ENCODE data around the gene TCEAL5. TPM values are rescaled to one million over a fixed set of nuclear protein-coding genes. Genes with fewer than 3 reads are reported as not detected.
"Not testable (repeated sequence)": the region's sequence is repeated elsewhere in the genome, so short reads cannot be mapped to it uniquely, and the experiment has no call there.

TCEAL5 gene
- total and polyA plus RNA-seq, 4 donors = 7.9 to 65.0 (median 35.5) TPM

DNA sequence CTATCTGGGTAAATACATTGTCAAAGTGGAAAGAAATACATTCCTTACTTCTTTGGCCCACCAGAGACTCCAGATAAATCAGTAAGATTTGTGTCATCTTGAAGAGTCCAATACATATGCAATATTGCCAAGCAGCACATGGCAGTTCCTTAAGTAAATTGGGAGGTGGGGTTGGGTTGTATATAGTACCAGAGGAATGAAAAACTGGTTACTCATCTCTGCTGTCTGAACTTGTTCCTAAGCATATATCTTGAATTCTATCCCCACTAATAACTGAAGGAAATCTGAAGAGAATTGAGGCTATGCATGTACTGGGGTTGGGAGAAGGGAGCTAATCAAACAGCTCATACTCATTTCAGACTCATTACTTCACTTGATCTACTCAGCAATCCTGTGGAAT lies 36.4 kb downstream of the TCEAL5 start:
- DNase-seq (ENCODE audit: low read depth in 4 of 6, low spot score in 6 of 6) = no peak
- Histone ChIP-seq H3K27me3 (ENCODE audit: control insufficient read depth, insufficient read depth, low read length) (peaks cover 2% of the 10 kb centered on the region), H3K27ac (ENCODE audit: low read depth, low read length) (no peak overlapping the region), H3K4me1 (ENCODE audit: control insufficient read depth, insufficient read depth, low read length) (no peaks in the 10 kb centered on the region), H3K4me3 (ENCODE audit: low read depth, low read length) (no peak overlapping the region), H3K9me3 (ENCODE audit: control insufficient read depth, insufficient read depth, low read length) (no peaks in the 10 kb centered on the region), H3K36me3 (ENCODE audit: control insufficient read depth, insufficient read depth, low read length) (no peaks in the 10 kb centered on the region)

GRCh38 chrX:103236296-103236695 lies 40.3 kb downstream of the TCEAL5 start:
- Histone ChIP-seq H3K27me3 (ENCODE audit: control insufficient read depth, insufficient read depth, low read length) (peaks cover 6% of the 10 kb centered on the region), H3K9me3 (ENCODE audit: control insufficient read depth, insufficient read depth, low read length) (no peaks in the 10 kb centered on the region), H3K36me3 (ENCODE audit: control insufficient read depth, insufficient read depth, low read length) (no peaks in the 10 kb centered on the region), H3K4me1 (ENCODE audit: control insufficient read depth, insufficient read depth, low read length) (no peaks in the 10 kb centered on the region), H3K4me3 (ENCODE audit: low read depth, low read length) (no peak overlapping the region), H3K27ac (ENCODE audit: low read depth, low read length) (no peak overlapping the region)
- DNase-seq (ENCODE audit: low read depth in 4 of 6, low spot score in 6 of 6) = no peak
- no CpG with 5 or more reads among the region's 1 CpG for WGBS (ENCODE audit: insufficient coverage)

GRCh38 chrX:103235608-103236007 lies 40.9 kb downstream of the TCEAL5 start:
- not testable (repeated sequence) for H3K36me3 ChIP-seq (ENCODE audit: control insufficient read depth, insufficient read depth, low read length); H3K27me3 ChIP-seq (ENCODE audit: control insufficient read depth, insufficient read depth, low read length); H3K27ac ChIP-seq (ENCODE audit: low read depth, low read length); H3K4me1 ChIP-seq (ENCODE audit: control insufficient read depth, insufficient read depth, low read length); H3K9me3 ChIP-seq (ENCODE audit: control insufficient read depth, insufficient read depth, low read length); DNase-seq (ENCODE audit: low read depth in 4 of 6, low spot score in 6 of 6); H3K4me3 ChIP-seq (ENCODE audit: low read depth, low read length)
- WGBS (ENCODE audit: insufficient coverage) = no CpG with 5 or more reads among the region's 2 CpGs

- Histone ChIP-seq H3K27me3 (ENCODE audit: control insufficient read depth, insufficient read depth, low read length) (peaks cover 7% of the 10 kb centered on the region), H3K9me3 (ENCODE audit: control insufficient read depth, insufficient read depth, low read length) (no peaks in the 10 kb centered on the region), H3K4me3 (ENCODE audit: low read depth, low read length) (no peak overlapping the region), H3K36me3 (ENCODE audit: control insufficient read depth, insufficient read depth, low read length) (no peaks in the 10 kb centered on the region), H3K4me1 (ENCODE audit: control insufficient read depth, insufficient read depth, low read length) (no peaks in the 10 kb centered on the region), H3K27ac (ENCODE audit: low read depth, low read length) (no peak overlapping the region)
- DNase-seq (ENCODE audit: low read depth in 4 of 6, low spot score in 6 of 6) = no peak
- WGBS (ENCODE audit: insufficient coverage) = no CpG with 5 or more reads among the region's 1 CpG
Observed at GRCh38 chrX:103234869-103235268, 41.7 kb downstream of the TCEAL5 start.

DNA sequence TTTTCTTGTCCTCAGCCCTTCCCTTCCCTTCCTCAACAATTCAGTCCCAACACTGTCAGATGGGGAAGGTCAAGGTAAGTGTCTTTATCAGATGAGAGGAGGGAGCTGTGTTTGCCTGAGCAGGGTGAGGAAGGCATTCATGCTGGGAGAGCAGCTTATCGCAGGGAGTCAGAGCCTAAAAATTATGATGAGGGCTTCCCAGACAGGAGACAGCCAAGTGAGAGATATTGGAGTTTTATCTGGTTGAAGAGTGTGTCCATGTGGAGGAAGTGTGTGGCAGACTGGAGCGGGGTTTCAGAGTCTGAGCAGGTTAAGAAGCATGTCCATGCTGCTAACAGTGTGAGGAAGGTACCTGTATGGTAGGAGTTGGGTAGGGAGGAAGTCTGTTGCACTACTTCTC lies 43.3 kb downstream of the TCEAL5 start:
- Histone ChIP-seq H3K9me3 (ENCODE audit: control insufficient read depth, insufficient read depth, low read length) (no peaks in the 10 kb centered on the region), H3K36me3 (ENCODE audit: control insufficient read depth, insufficient read depth, low read length) (no peaks in the 10 kb centered on the region), H3K4me1 (ENCODE audit: control insufficient read depth, insufficient read depth, low read length) (no peaks in the 10 kb centered on the region), H3K4me3 (ENCODE audit: low read depth, low read length) (no peak overlapping the region), H3K27ac (ENCODE audit: low read depth, low read length) (no peak overlapping the region), H3K27me3 (ENCODE audit: control insufficient read depth, insufficient read depth, low read length) (peaks cover 7% of the 10 kb centered on the region)
- WGBS (ENCODE audit: insufficient coverage) = 79% methylated on average over 2 of the region's 2 CpGs
- DNase-seq (ENCODE audit: low read depth in 4 of 6, low spot score in 6 of 6) = no peak

DNA sequence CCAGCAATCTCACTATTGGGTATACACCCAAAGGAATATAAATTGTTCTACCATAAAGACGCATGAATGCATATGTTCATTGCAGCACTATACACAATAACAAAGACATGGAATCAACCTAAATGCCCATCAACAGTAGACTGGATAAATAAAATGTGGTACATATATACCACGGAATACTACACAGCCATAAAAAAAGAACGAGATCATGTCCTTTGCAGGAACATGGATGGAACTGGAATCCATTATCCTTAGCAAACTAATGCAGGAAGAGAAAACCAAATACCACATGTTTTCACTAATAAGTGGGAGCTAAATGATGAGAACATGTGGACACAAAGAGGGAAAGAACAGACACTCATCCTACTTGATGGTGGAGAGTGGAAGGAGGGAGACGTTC lies 50.6 kb downstream of the TCEAL5 start:
- not testable (repeated sequence) for H3K27ac ChIP-seq (ENCODE audit: low read depth, low read length); H3K27me3 ChIP-seq (ENCODE audit: control insufficient read depth, insufficient read depth, low read length); H3K4me3 ChIP-seq (ENCODE audit: low read depth, low read length); H3K36me3 ChIP-seq (ENCODE audit: control insufficient read depth, insufficient read depth, low read length); H3K4me1 ChIP-seq (ENCODE audit: control insufficient read depth, insufficient read depth, low read length); DNase-seq (ENCODE audit: low read depth in 4 of 6, low spot score in 6 of 6); H3K9me3 ChIP-seq (ENCODE audit: control insufficient read depth, insufficient read depth, low read length)
- no CpG with 5 or more reads among the region's 4 CpGs for WGBS (ENCODE audit: insufficient coverage)

Other genes starting within 250 kb of the TCEAL5 start
- 100 to 1,000 TPM in 1 of 2 donors, 10 to 100 TPM in 1; 96.5 to 114 TPM for gene BEX1, start 212.6 kb downstream of the TCEAL5 start, total RNA-seq
- gene BEX1, start 212.6 kb downstream of the TCEAL5 start, polyA plus RNA-seq (ENCODE audit: insufficient read length in 2 of 2) = 100 to 1,000 TPM; 408 to 464 TPM
- gene NXF3, start 183.6 kb downstream of the TCEAL5 start, total RNA-seq = not detected
- gene NXF3, start 183.6 kb downstream of the TCEAL5 start, polyA plus RNA-seq (ENCODE audit: insufficient read length in 2 of 2) = under 1 TPM in 1 of 2 donors, not detected in 1; 0.12 TPM
- 100 to 1,000 TPM in 1 of 2 donors, 10 to 100 TPM in 1; 92.5 to 106 TPM for gene BEX4, start 61.6 kb downstream of the TCEAL5 start, total RNA-seq
- gene BEX4, start 61.6 kb downstream of the TCEAL5 start, polyA plus RNA-seq (ENCODE audit: insufficient read length in 2 of 2) = 100 to 1,000 TPM; 251 to 293 TPM
- 100 to 1,000 TPM; 119 to 120 TPM for gene TCEAL8, start 21.6 kb downstream of the TCEAL5 start, total RNA-seq
- gene TCEAL8, start 21.6 kb downstream of the TCEAL5 start, polyA plus RNA-seq (ENCODE audit: insufficient read length in 2 of 2) = 100 to 1,000 TPM in 1 of 2 donors, 10 to 100 TPM in 1; 80.8 to 100 TPM
- gene BEX2, start 34.2 kb upstream of the TCEAL5 start, total RNA-seq = 10 to 100 TPM; 61.2 to 82.5 TPM
- gene BEX2, start 34.2 kb upstream of the TCEAL5 start, polyA plus RNA-seq (ENCODE audit: insufficient read length in 2 of 2) = 100 to 1,000 TPM; 198 to 223 TPM
- 100 to 1,000 TPM in 1 of 2 donors, 10 to 100 TPM in 1; 45.2 to 142 TPM for gene TCEAL7, start 53.5 kb upstream of the TCEAL5 start, total RNA-seq
- gene TCEAL7, start 53.5 kb upstream of the TCEAL5 start, polyA plus RNA-seq (ENCODE audit: insufficient read length in 2 of 2) = 100 to 1,000 TPM; 118 to 155 TPM
- gene TCEAL9, start 79.8 kb upstream of the TCEAL5 start, total RNA-seq = 100 to 1,000 TPM in 1 of 2 donors, 10 to 100 TPM in 1; 63.8 to 111 TPM
- 100 to 1,000 TPM in 1 of 2 donors, 10 to 100 TPM in 1; 97.2 to 108 TPM for gene TCEAL9, start 79.8 kb upstream of the TCEAL5 start, polyA plus RNA-seq (ENCODE audit: insufficient read length in 2 of 2)
- 100 to 1,000 TPM; 276 to 518 TPM for gene BEX3, start 99.8 kb upstream of the TCEAL5 start, total RNA-seq
- gene BEX3, start 99.8 kb upstream of the TCEAL5 start, polyA plus RNA-seq (ENCODE audit: insufficient read length in 2 of 2) = 100 to 1,000 TPM; 795 to 830 TPM
- 1 to 10 TPM in 1 of 2 donors, under 1 TPM in 1; 0.88 to 1.2 TPM for gene RAB40A, start 242.7 kb upstream of the TCEAL5 start, total RNA-seq
- 1 to 10 TPM; 2.9 to 3.0 TPM for gene RAB40A, start 242.7 kb upstream of the TCEAL5 start, polyA plus RNA-seq (ENCODE audit: insufficient read length in 2 of 2)

All from spinal cord (tissue), 10 donors.